ENCODE measurements around the gene HES5. TPM values are rescaled to one million over a fixed set of nuclear protein-coding genes. Genes with fewer than 3 reads are reported as not detected.

The HES5 gene
- total and polyA plus RNA-seq, 2 of the 13 experiments (the other 11 are each of a cell fraction or from before 2014, with no cell fraction given) = not detected

GRCh38 chr1:2556277-2556677, 26.2 kb upstream of the HES5 start, which contains the start of gene TNFRSF14 (continued):
- TF ChIP-seq REST (IDR thresholded peaks at IDR 0.05; ENCODE audit: borderline replicate concordance in 1 of 2, low read depth in 1 of 2, low read length in 2 of 2) (peak in 1 of 2 experiments; percentile 37; a peak in 1 of 4 replicates), ZNF598 (CRISPR knock-in tag; IDR thresholded peaks at IDR 0.05; ENCODE audit: borderline replicate concordance) (peak; percentile 75; the same call in 1 of the 2 replicates), ZSCAN21 (CRISPR knock-in tag; IDR thresholded peaks at IDR 0.05; ENCODE audit: borderline replicate concordance) (peak; percentile 42; the same call in 1 of the 2 replicates), TCF7 (IDR thresholded peaks at IDR 0.05; ENCODE audit: low read depth) (no peak), MTF2 (CRISPR knock-in tag; IDR thresholded peaks at IDR 0.05; ENCODE audit: borderline replicate concordance) (no peak), MIER3 (CRISPR knock-in tag; IDR thresholded peaks at IDR 0.05; ENCODE audit: borderline replicate concordance) (no peak), ZNF142 (CRISPR knock-in tag; IDR thresholded peaks at IDR 0.05) (no peak), ZNF274 (CRISPR knock-in tag; IDR thresholded peaks at IDR 0.05) (0 out of 2 replicates have a peak, but pooled peaks have one; percentile 30), E2F5 (CRISPR knock-in tag; conservative IDR thresholded peaks at IDR 0.05) (0 out of 2 replicates have a peak, but pooled peaks have one; percentile 33), GZF1 (CRISPR knock-in tag; IDR thresholded peaks at IDR 0.05) (no peak), PHF21A (CRISPR knock-in tag; IDR thresholded peaks at IDR 0.05) (no peak), MEIS1 (CRISPR knock-in tag; IDR thresholded peaks at IDR 0.05; ENCODE audit: borderline replicate concordance) (no peak), REPIN1 (CRISPR knock-in tag; IDR thresholded peaks at IDR 0.05; ENCODE audit: borderline replicate concordance, low read depth) (peak; percentile 51; the same call in 1 of the 2 replicates), ARID5B (CRISPR knock-in tag; IDR thresholded peaks at IDR 0.05) (no peak), ZNF775 (CRISPR knock-in tag; IDR thresholded peaks at IDR 0.05; ENCODE audit: borderline replicate concordance) (no peak)

Measured in HepG2 (cell line).